Type B pancreatic cell (in vitro differentiated cells): ENCODE measurements around the gene ZDHHC3. TPM values are rescaled to one million over a fixed set of nuclear protein-coding genes. Genes with fewer than 3 reads are reported as not detected.

ENCODE experiments used
- DNase-seq: peaks from one replicate; pipeline ENCODE4 v3.0.0; 2021; ENCODE audit warnings: mixed read lengths; ENCODE audit not compliant: unreplicated experiment; ENCODE audit errors: extremely low spot score
- H3K27ac Mint-ChIP-seq: 2 replicates; pipeline ENCODE4 v1.8.0; 2021; ENCODE audit warnings: mild to moderate bottlenecking, mixed read lengths
- H3K27me3 Mint-ChIP-seq: 2 replicates; pipeline ENCODE4 v1.8.0; 2021; ENCODE audit warnings: mixed read lengths
- H3K36me3 Mint-ChIP-seq: 2 replicates; pipeline ENCODE4 v1.8.0; 2021; ENCODE audit warnings: mixed read lengths
- H3K4me1 Mint-ChIP-seq: one replicate; pipeline ENCODE4 v1.8.0; 2021; ENCODE audit warnings: mixed read lengths; ENCODE audit not compliant: unreplicated experiment
- H3K4me3 Mint-ChIP-seq: 2 replicates; pipeline ENCODE4 v1.8.0; 2021; ENCODE audit warnings: mild to moderate bottlenecking, mixed read lengths
- H3K9me3 Mint-ChIP-seq: 2 replicates; pipeline ENCODE4 v1.8.0; 2021; ENCODE audit warnings: mixed read lengths
- total RNA-seq: library from RNA; stranded (reverse); gene quantifications from 2 replicates; pipeline ENCODE4 v1.2.1, GENCODE V29; 2021; ENCODE audit warnings: low replicate concordance
- TF ChIP-seq, protein P1 (sequence below): fragments of 200-600 bp; sonication (generic); conservative IDR thresholded peaks from 2 replicates; pipeline ENCODE4 v1.5.0; 2021; ENCODE audit warnings: antibody characterized with exemption, mild to moderate bottlenecking

Gene ZDHHC3
- total RNA-seq, 1 donor from 2014 or later = 83.6 TPM

GRCh38 chr3:44892689-44893088 lies 83.3 kb downstream of the ZDHHC3 start:
- Mint-ChIP-seq H3K4me1 (no peaks in the 10 kb centered on the region), H3K27me3 (no peaks in the 10 kb centered on the region), H3K36me3 (no peaks in the 10 kb centered on the region), H3K9me3 (no peaks in the 10 kb centered on the region), H3K27ac (no peak overlapping the region), H3K4me3 (no peak overlapping the region)
- TF ChIP-seq, protein P1, sequence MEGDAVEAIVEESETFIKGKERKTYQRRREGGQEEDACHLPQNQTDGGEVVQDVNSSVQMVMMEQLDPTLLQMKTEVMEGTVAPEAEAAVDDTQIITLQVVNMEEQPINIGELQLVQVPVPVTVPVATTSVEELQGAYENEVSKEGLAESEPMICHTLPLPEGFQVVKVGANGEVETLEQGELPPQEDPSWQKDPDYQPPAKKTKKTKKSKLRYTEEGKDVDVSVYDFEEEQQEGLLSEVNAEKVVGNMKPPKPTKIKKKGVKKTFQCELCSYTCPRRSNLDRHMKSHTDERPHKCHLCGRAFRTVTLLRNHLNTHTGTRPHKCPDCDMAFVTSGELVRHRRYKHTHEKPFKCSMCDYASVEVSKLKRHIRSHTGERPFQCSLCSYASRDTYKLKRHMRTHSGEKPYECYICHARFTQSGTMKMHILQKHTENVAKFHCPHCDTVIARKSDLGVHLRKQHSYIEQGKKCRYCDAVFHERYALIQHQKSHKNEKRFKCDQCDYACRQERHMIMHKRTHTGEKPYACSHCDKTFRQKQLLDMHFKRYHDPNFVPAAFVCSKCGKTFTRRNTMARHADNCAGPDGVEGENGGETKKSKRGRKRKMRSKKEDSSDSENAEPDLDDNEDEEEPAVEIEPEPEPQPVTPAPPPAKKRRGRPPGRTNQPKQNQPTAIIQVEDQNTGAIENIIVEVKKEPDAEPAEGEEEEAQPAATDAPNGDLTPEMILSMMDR = no peak
- DNase-seq = no peak

GRCh38 chr3:44890852-44891251 lies 85.1 kb downstream of the ZDHHC3 start:
- Mint-ChIP-seq H3K27ac (no peak overlapping the region), H3K9me3 (no peaks in the 10 kb centered on the region), H3K4me1 (no peaks in the 10 kb centered on the region), H3K36me3 (no peaks in the 10 kb centered on the region), H3K27me3 (no peaks in the 10 kb centered on the region), H3K4me3 (no peak overlapping the region)
- no peak for DNase-seq
- TF ChIP-seq, protein P1 = no peak

DNA sequence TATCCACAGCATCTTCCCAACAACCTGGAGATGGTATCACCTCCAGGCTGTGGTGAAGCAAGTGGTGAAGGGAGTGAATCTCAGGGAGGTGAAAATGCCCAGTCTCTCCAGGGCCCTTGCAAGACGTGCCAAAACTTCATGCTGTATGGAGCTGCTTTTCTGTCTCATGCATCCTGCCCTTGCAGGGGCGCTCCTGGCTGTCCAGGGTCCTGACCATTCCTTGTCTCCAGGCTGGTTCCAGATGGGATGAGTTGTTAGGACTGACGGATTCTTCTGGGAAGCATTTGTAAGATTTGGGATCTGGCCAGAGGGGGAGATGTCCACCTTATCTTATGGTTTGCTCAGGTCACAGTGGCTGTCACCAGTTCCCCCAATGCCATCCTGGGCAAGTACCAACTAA lies 85.7 kb downstream of the ZDHHC3 start:
- Mint-ChIP-seq H3K27ac (no peak overlapping the region), H3K4me3 (no peak overlapping the region), H3K27me3 (peaks cover 4% of the 10 kb centered on the region), H3K9me3 (no peaks in the 10 kb centered on the region), H3K4me1 (no peaks in the 10 kb centered on the region), H3K36me3 (no peaks in the 10 kb centered on the region)
- DNase-seq = no peak
- TF ChIP-seq, protein P1 = no peak

DNA sequence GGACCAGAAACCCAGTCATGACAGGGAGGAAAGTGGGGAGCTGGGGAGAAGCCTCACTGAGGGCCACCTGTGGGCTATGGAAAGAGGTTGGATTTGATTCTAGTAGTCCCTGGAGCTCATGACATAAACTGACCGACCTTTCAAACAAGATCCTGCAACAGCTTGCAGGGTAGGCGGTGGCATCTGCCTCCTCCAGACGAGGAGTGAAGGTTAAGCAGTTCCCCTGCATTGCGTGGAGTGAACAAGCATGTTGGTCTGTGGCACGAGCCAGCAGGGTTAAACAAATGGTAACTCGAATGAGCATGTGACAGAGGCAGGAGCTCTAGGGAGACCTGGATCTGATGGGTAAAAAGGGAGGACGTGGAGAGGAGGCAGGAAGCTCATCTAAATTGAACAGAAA lies 88.9 kb downstream of the ZDHHC3 start:
- H3K27me3 Mint-ChIP-seq = peaks cover 8% of the 10 kb centered on the region
- no peak overlapping the region for H3K4me3 Mint-ChIP-seq
- no peaks in the 10 kb centered on the region for H3K9me3 Mint-ChIP-seq
- H3K4me1 Mint-ChIP-seq = no peaks in the 10 kb centered on the region
- H3K27ac Mint-ChIP-seq = no peak overlapping the region
- DNase-seq = no peak
- H3K36me3 Mint-ChIP-seq = no peaks in the 10 kb centered on the region
- TF ChIP-seq, protein P1 = no peak

GRCh38 chr3:44886561-44886960 lies 89.4 kb downstream of the ZDHHC3 start:
- TF ChIP-seq, protein P1 = no peak
- no peaks in the 10 kb centered on the region for H3K9me3 Mint-ChIP-seq

DNA sequence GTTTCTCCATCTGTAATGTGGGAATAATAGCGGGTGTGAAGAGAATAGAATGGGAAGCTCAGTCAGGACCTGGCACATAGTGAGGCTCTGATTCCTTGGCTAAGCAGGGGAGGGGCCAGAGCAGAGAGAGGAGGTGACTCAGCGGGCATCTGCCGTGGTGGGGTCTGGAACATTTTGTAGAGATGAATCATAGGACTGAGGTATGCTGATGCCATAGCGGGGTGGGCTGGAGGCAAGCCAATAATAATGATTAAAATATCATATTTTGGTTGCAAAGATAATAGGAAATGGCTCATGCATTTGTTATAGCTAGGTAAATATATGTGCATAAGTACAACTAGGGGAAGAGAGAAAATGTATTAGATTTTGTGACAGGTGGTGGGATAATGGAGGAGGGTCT lies 90.4 kb downstream of the ZDHHC3 start:
- H3K4me3 Mint-ChIP-seq = no peak overlapping the region
- TF ChIP-seq, protein P1 = no peak
- no peaks in the 10 kb centered on the region for H3K36me3 Mint-ChIP-seq
- peaks cover 8% of the 10 kb centered on the region for H3K27me3 Mint-ChIP-seq
- H3K9me3 Mint-ChIP-seq = no peaks in the 10 kb centered on the region
- DNase-seq = no peak
- no peak overlapping the region for H3K27ac Mint-ChIP-seq
- no peaks in the 10 kb centered on the region for H3K4me1 Mint-ChIP-seq

More at GRCh38 chr3:44886561-44886960, 89.4 kb downstream of the ZDHHC3 start:
- Mint-ChIP-seq H3K27ac (no peak overlapping the region), H3K4me1 (no peaks in the 10 kb centered on the region), H3K4me3 (no peak overlapping the region), H3K27me3 (peaks cover 8% of the 10 kb centered on the region), H3K36me3 (no peaks in the 10 kb centered on the region)
- no peak for DNase-seq
